C4-2B (cell line): ENCODE measurements around the gene ZNF467.

Experiments used
- ZFX ChIP-seq: fragments of 450-650 bp; IDR thresholded peaks from 2 replicates; pipeline ENCODE4 v1.6.1; 2017
- TF ChIP-seq, protein P1 (sequence below): fragments of 450-650 bp; conservative IDR thresholded peaks from 2 replicates; pipeline ENCODE4 v1.5.1; 2017; ENCODE audit warnings: mild to moderate bottlenecking

DNA sequence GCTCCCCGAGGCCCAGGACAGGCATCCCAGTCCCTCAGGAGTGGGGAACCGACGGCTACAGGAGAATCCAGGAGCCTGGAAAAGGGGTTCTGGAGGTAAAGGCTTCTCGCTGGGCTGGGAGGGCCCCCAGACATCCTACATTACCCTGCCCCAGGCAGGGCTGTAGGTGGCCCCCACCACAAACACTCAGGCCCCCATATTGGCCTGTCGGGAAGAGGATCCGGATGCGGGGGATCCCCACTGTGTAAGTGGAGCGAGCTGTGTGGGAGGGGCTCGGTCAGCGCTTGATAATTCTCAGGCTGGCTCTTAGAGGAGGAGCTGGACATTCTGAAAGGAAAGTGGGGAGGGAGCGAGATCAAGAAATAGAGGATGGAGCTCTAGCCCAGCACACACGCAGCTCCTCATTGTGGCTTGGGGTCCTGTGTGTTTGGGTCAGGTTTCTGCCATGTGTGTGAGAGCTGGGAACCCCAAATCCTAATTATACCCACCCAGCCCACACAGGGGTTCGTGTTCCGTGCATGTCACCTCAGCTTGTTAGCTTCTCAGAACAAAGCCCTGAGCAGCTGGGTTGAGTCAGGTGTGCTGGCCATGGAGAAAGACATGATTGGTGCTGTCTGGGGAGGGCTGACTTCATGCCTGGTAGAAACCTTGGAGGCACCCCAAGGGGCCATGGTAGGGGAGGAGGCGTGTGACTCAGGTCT, 49.4 kb downstream of the ZNF467 start:
- no peak for TF ChIP-seq ZFX
- TF ChIP-seq, protein P1, sequence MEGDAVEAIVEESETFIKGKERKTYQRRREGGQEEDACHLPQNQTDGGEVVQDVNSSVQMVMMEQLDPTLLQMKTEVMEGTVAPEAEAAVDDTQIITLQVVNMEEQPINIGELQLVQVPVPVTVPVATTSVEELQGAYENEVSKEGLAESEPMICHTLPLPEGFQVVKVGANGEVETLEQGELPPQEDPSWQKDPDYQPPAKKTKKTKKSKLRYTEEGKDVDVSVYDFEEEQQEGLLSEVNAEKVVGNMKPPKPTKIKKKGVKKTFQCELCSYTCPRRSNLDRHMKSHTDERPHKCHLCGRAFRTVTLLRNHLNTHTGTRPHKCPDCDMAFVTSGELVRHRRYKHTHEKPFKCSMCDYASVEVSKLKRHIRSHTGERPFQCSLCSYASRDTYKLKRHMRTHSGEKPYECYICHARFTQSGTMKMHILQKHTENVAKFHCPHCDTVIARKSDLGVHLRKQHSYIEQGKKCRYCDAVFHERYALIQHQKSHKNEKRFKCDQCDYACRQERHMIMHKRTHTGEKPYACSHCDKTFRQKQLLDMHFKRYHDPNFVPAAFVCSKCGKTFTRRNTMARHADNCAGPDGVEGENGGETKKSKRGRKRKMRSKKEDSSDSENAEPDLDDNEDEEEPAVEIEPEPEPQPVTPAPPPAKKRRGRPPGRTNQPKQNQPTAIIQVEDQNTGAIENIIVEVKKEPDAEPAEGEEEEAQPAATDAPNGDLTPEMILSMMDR: no peak
